Vagina (tissue), 2 donors: ENCODE results near the gene HSD11B1.

Experiments used
- CTCF ChIP-seq, 3 experiments: fragments of 450-650 bp in 2 of 3; fragments of 200-600 bp in 1 of 3; sonication (generic) in 1 of 3; IDR thresholded peaks; one replicate each; pipeline ENCODE4 v1.5.1; 2017 to 2019; ENCODE audit warnings: antibody characterized with exemption in 3 of 3, mild to moderate bottlenecking in 2 of 3, moderate library complexity in 2 of 3
- POLR2A ChIP-seq, 2 donors: fragments of 450-650 bp; IDR thresholded peaks; one replicate each; pipeline ENCODE4 v1.6.1; 2017; ENCODE audit warnings: antibody characterized with exemption in 2 of 2, mild to moderate bottlenecking in 2 of 2, moderate library complexity in 2 of 2
- POLR2AphosphoS5 ChIP-seq, 2 donors: sonication (generic); formaldehyde crosslinking; IDR thresholded peaks; one replicate each; pipeline ENCODE4 v1.9.0; 2017; ENCODE audit warnings: antibody characterized with exemption in 2 of 2, mild to moderate bottlenecking in 2 of 2, low read depth in 1 of 2; ENCODE audit not compliant: insufficient read depth in 1 of 2

- TF ChIP-seq CTCF (IDR thresholded peaks at IDR 0.05), result no peak
- TF ChIP-seq POLR2AphosphoS5 (IDR thresholded peaks at IDR 0.05; ENCODE audit: insufficient read depth in 1 of 2, low read depth in 1 of 2), result no peak
- TF ChIP-seq POLR2A (IDR thresholded peaks at IDR 0.05), result no peak
Observed at GRCh38 chr1:209749670-209750323, 45.2 kb downstream of the HSD11B1 start.
